GM23338 (cell line): ENCODE results near the gene SPCS1.

Source experiments
- CTCF ChIP-seq, 2 experiments: fragments of 200-600 bp in 1 of 2; sonication (generic) in 1 of 2; conservative IDR thresholded peaks; 2 replicates each; pipeline versions ENCODE4 v1.5.1 to v1.6.1; 2016 to 2017; ENCODE audit warnings: antibody characterized with exemption in 2 of 2, low read depth in 2 of 2, mild to moderate bottlenecking in 2 of 2, moderate library complexity in 1 of 2
- POLR2AphosphoS5 ChIP-seq: IDR thresholded peaks from 2 replicates; pipeline ENCODE4 v1.6.1; 2016; ENCODE audit warnings: antibody characterized with exemption, low read depth
- TF ChIP-seq, protein P1 (sequence below): IDR thresholded peaks from one replicate; pipeline ENCODE4 v1.6.1; 2018; ENCODE audit warnings: antibody characterized with exemption; ENCODE audit not compliant: unreplicated experiment

- TF ChIP-seq CTCF (conservative IDR thresholded peaks at IDR 0.05; ENCODE audit: low read depth in 2 of 2) (no peak), POLR2AphosphoS5 (no peak)
- TF ChIP-seq, protein P1, sequence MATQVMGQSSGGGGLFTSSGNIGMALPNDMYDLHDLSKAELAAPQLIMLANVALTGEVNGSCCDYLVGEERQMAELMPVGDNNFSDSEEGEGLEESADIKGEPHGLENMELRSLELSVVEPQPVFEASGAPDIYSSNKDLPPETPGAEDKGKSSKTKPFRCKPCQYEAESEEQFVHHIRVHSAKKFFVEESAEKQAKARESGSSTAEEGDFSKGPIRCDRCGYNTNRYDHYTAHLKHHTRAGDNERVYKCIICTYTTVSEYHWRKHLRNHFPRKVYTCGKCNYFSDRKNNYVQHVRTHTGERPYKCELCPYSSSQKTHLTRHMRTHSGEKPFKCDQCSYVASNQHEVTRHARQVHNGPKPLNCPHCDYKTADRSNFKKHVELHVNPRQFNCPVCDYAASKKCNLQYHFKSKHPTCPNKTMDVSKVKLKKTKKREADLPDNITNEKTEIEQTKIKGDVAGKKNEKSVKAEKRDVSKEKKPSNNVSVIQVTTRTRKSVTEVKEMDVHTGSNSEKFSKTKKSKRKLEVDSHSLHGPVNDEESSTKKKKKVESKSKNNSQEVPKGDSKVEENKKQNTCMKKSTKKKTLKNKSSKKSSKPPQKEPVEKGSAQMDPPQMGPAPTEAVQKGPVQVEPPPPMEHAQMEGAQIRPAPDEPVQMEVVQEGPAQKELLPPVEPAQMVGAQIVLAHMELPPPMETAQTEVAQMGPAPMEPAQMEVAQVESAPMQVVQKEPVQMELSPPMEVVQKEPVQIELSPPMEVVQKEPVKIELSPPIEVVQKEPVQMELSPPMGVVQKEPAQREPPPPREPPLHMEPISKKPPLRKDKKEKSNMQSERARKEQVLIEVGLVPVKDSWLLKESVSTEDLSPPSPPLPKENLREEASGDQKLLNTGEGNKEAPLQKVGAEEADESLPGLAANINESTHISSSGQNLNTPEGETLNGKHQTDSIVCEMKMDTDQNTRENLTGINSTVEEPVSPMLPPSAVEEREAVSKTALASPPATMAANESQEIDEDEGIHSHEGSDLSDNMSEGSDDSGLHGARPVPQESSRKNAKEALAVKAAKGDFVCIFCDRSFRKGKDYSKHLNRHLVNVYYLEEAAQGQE: no peak
Measured at GRCh38 chr3:52689151-52689550, 16.8 kb upstream of the SPCS1 start.
